Neural cell (in vitro differentiated cells): ENCODE data around the gene CNTNAP2. TPM values are rescaled to one million over a fixed set of nuclear protein-coding genes. Genes with fewer than 3 reads are reported as not detected.

ENCODE experiments used
- H2AFZ ChIP-seq: fragments of 200-600, 300-800 bp; sonication (generic), shearing (Covaris generic); 2 replicates; pipeline ENCODE4 v1.6.0; 2014; ENCODE audit warnings: low read depth, mild to moderate bottlenecking, antibody characterized with exemption, low read length, moderate library complexity
- H3F3A ChIP-seq: fragments of 200-600 bp; shearing (Covaris generic); 2 replicates; pipeline ENCODE4 v1.6.1; 2016; ENCODE audit warnings: mild to moderate bottlenecking, moderate library complexity, mixed read lengths, antibody characterized with exemption, low read length; ENCODE audit not compliant: insufficient read depth, poor library complexity, severe bottlenecking
- H3K27ac ChIP-seq: fragments of 200-600, 300-800 bp; sonication (generic), shearing (Covaris generic); 2 replicates; pipeline ENCODE4 v1.5.1; 2014; ENCODE audit warnings: mild to moderate bottlenecking, low read length, moderate library complexity
- H3K27me3 ChIP-seq: fragments of 300-800, 200-600 bp; sonication (generic), shearing (Covaris generic); 2 replicates; pipeline ENCODE4 v1.6.0; 2014; ENCODE audit warnings: mild to moderate bottlenecking, low read depth, low read length, moderate library complexity; ENCODE audit not compliant: insufficient read depth
- H3K36me3 ChIP-seq: fragments of 300-800, 200-600 bp; sonication (generic), shearing (Covaris generic); 2 replicates; pipeline ENCODE4 v1.5.1; 2014; ENCODE audit warnings: mild to moderate bottlenecking, antibody characterized with exemption, low read length, moderate library complexity; ENCODE audit not compliant: insufficient read depth
- H3K4me2 ChIP-seq: fragments of 300-800, 200-600 bp; sonication (generic), shearing (Covaris generic); 2 replicates; pipeline ENCODE4 v1.6.0; 2014; ENCODE audit warnings: mild to moderate bottlenecking, low read length
- H3K4me3 ChIP-seq: fragments of 300-800, 200-600 bp; sonication (generic), shearing (Covaris generic); 2 replicates; pipeline ENCODE4 v1.5.1; 2014; ENCODE audit warnings: mild to moderate bottlenecking, low read length, moderate library complexity
- H3K79me2 ChIP-seq: fragments of 200-600 bp; shearing (Covaris generic); replicated peaks from 2 replicates; pipeline ENCODE4 v1.6.0; 2014; ENCODE audit warnings: mild to moderate bottlenecking, low read length, moderate library complexity; ENCODE audit not compliant: insufficient read depth
- H3K9ac ChIP-seq: fragments of 300-800, 200-600 bp; sonication (generic), shearing (Covaris generic); 2 replicates; pipeline ENCODE4 v1.6.1; 2016; ENCODE audit warnings: mild to moderate bottlenecking, low read length, mixed read lengths
- H3K9me2 ChIP-seq: fragments of 200-600 bp; shearing (Covaris generic); 2 replicates; pipeline ENCODE4 v1.6.1; 2016; ENCODE audit warnings: mild to moderate bottlenecking, low read length, mixed read lengths; ENCODE audit not compliant: insufficient read depth
- H3K9me3 ChIP-seq: fragments of 200-600, 300-800 bp; sonication (generic), shearing (Covaris generic); 2 replicates; pipeline ENCODE4 v1.6.1; 2016; ENCODE audit warnings: mild to moderate bottlenecking, mixed run types, low read length, moderate library complexity, mixed read lengths
- H4K20me1 ChIP-seq: fragments of 200-600 bp; shearing (Covaris generic); 2 replicates; pipeline ENCODE4 v1.6.1; 2016; ENCODE audit warnings: mild to moderate bottlenecking, mixed run types; ENCODE audit not compliant: insufficient read depth
- EP300 ChIP-seq: fragments of 450-650 bp; conservative IDR thresholded peaks from 2 replicates; pipeline ENCODE4 v1.6.1; 2014; ENCODE audit warnings: antibody characterized with exemption, mild to moderate bottlenecking, moderate library complexity; ENCODE audit not compliant: poor library complexity, severe bottlenecking
- EZH2 ChIP-seq: fragments of 200-600, 300-800 bp; shearing (Covaris generic), sonication (generic); IDR thresholded peaks from 2 replicates; pipeline ENCODE4 v1.6.1; 2014; ENCODE audit warnings: antibody characterized with exemption, low read length, borderline replicate concordance, mild to moderate bottlenecking; ENCODE audit not compliant: insufficient read depth, poor library complexity, severe bottlenecking
- MXI1 ChIP-seq: fragments of 450-650 bp; conservative IDR thresholded peaks from 2 replicates; pipeline ENCODE4 v1.6.1; 2014; ENCODE audit warnings: antibody characterized with exemption, mild to moderate bottlenecking; ENCODE audit not compliant: poor library complexity, severe bottlenecking
- POLR2AphosphoS5 ChIP-seq: IDR thresholded peaks from 2 replicates; pipeline ENCODE4 v1.6.1; 2012
- RAD21 ChIP-seq: fragments of 450-650 bp; conservative IDR thresholded peaks from 2 replicates; pipeline ENCODE4 v1.6.1; 2014; ENCODE audit warnings: antibody characterized with exemption, mild to moderate bottlenecking, moderate library complexity
- SMC3 ChIP-seq: fragments of 450-650 bp; conservative IDR thresholded peaks from 2 replicates; pipeline ENCODE4 v1.6.1; 2014; ENCODE audit warnings: antibody characterized with exemption, mild to moderate bottlenecking, moderate library complexity; ENCODE audit not compliant: poor library complexity
- TAF1 ChIP-seq: IDR thresholded peaks from 2 replicates; pipeline ENCODE4 v1.6.1; 2012; ENCODE audit warnings: low read depth
- polyA plus RNA-seq: library from polyadenylated mRNA; depleted of rRNA; stranded (reverse); fragments of >200 nt; gene quantifications from 2 replicates; pipeline ENCODE4 v1.2.3, GENCODE V29; 2014
- TF ChIP-seq, protein P1 (sequence below): fragments of 450-650 bp; IDR thresholded peaks from 2 replicates; pipeline ENCODE4 v1.5.1; 2014; ENCODE audit warnings: antibody characterized with exemption, mild to moderate bottlenecking, moderate library complexity; ENCODE audit not compliant: poor library complexity, severe bottlenecking
- TF ChIP-seq, protein P2 (sequence below): IDR thresholded peaks from 2 replicates; pipeline ENCODE4 v1.6.1; 2012; ENCODE audit warnings: borderline replicate concordance

CNTNAP2 gene
- polyA plus RNA-seq, 1 donor from 2014 or later = 276 TPM

DNA sequence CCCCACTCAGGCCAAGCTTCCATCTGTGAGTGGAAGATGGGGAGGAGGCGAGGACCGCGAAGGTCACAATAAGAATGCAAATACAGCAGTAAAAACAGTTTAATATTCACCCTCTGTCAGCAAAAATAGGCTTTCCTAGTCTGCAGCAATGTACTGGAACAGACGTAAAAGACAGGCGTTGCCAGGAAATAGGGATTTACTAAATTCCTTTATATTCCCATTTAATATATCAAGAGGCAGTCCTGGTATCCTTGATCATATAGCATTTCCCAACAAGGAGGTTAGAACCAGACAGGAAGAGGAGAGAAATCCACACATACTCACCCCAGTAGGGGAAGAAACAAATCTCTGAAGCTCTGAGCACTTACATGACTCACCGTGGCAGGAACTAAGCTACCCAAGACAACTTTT lies 1419.1 kb downstream of the CNTNAP2 start:
- Histone ChIP-seq H3K27ac (no peak overlapping the region), H3K9ac (no peak overlapping the region), H3K4me2 (no peak overlapping the region), H3K79me2 (no peaks in the 10 kb centered on the region), H2AFZ (no peak overlapping the region), H3K36me3 (no peaks in the 10 kb centered on the region), H3F3A (no peaks in the 10 kb centered on the region), H3K9me2 (no peaks in the 10 kb centered on the region), H3K27me3 (no peaks in the 10 kb centered on the region), H3K4me3 (no peak overlapping the region), H3K9me3 (no peaks in the 10 kb centered on the region), H4K20me1 (no peaks in the 10 kb centered on the region)
- no peak for TF ChIP-seq EP300
- TF ChIP-seq TAF1 = no peak
- TF ChIP-seq POLR2AphosphoS5 = no peak
- TF ChIP-seq, protein P1, sequence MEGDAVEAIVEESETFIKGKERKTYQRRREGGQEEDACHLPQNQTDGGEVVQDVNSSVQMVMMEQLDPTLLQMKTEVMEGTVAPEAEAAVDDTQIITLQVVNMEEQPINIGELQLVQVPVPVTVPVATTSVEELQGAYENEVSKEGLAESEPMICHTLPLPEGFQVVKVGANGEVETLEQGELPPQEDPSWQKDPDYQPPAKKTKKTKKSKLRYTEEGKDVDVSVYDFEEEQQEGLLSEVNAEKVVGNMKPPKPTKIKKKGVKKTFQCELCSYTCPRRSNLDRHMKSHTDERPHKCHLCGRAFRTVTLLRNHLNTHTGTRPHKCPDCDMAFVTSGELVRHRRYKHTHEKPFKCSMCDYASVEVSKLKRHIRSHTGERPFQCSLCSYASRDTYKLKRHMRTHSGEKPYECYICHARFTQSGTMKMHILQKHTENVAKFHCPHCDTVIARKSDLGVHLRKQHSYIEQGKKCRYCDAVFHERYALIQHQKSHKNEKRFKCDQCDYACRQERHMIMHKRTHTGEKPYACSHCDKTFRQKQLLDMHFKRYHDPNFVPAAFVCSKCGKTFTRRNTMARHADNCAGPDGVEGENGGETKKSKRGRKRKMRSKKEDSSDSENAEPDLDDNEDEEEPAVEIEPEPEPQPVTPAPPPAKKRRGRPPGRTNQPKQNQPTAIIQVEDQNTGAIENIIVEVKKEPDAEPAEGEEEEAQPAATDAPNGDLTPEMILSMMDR = no peak
- TF ChIP-seq, protein P2, sequence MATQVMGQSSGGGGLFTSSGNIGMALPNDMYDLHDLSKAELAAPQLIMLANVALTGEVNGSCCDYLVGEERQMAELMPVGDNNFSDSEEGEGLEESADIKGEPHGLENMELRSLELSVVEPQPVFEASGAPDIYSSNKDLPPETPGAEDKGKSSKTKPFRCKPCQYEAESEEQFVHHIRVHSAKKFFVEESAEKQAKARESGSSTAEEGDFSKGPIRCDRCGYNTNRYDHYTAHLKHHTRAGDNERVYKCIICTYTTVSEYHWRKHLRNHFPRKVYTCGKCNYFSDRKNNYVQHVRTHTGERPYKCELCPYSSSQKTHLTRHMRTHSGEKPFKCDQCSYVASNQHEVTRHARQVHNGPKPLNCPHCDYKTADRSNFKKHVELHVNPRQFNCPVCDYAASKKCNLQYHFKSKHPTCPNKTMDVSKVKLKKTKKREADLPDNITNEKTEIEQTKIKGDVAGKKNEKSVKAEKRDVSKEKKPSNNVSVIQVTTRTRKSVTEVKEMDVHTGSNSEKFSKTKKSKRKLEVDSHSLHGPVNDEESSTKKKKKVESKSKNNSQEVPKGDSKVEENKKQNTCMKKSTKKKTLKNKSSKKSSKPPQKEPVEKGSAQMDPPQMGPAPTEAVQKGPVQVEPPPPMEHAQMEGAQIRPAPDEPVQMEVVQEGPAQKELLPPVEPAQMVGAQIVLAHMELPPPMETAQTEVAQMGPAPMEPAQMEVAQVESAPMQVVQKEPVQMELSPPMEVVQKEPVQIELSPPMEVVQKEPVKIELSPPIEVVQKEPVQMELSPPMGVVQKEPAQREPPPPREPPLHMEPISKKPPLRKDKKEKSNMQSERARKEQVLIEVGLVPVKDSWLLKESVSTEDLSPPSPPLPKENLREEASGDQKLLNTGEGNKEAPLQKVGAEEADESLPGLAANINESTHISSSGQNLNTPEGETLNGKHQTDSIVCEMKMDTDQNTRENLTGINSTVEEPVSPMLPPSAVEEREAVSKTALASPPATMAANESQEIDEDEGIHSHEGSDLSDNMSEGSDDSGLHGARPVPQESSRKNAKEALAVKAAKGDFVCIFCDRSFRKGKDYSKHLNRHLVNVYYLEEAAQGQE = no peak
- no peak for TF ChIP-seq EZH2

DNA sequence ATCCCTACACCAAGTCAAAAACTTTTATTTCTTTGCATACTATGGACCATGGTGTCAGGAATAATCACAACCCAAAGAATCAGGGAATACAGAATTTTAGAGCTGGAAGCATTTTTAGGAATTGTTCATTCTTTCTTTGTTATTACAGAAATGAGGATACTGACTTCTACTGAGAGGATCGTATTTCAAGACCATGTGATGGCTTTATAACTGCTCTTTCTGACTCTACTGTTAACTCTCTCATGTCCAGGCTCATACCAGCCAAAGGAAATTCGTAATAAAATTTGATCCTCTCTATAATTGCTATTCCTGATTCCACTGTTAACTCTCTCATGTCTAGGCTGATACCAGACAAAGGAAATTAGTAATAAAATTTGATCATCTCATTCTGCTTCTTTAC lies 1423.1 kb downstream of the CNTNAP2 start:
- Histone ChIP-seq H3K27ac (no peak overlapping the region), H4K20me1 (no peaks in the 10 kb centered on the region), H3K4me3 (no peak overlapping the region), H3K9me3 (no peaks in the 10 kb centered on the region), H3F3A (no peaks in the 10 kb centered on the region), H3K9me2 (no peaks in the 10 kb centered on the region), H3K27me3 (no peaks in the 10 kb centered on the region), H2AFZ (no peak overlapping the region), H3K9ac (no peak overlapping the region), H3K36me3 (no peaks in the 10 kb centered on the region), H3K79me2 (no peaks in the 10 kb centered on the region), H3K4me2 (no peak overlapping the region)
- TF ChIP-seq, protein P2 = no peak
- TF ChIP-seq, protein P1 = no peak
- no peak for TF ChIP-seq SMC3
- TF ChIP-seq POLR2AphosphoS5 = no peak
- TF ChIP-seq EZH2 = no peak
- no peak for TF ChIP-seq TAF1
- TF ChIP-seq MXI1 = no peak
- no peak for TF ChIP-seq EP300
- no peak for TF ChIP-seq RAD21
